Ovary (tissue), 3 donors: ENCODE measurements around the gene BABAM2.

ENCODE experiments used
- EP300 ChIP-seq: sonication (generic); formaldehyde crosslinking; IDR thresholded peaks from one replicate; pipeline ENCODE4 v1.6.1; 2017; ENCODE audit warnings: antibody characterized with exemption
- POLR2A ChIP-seq: fragments of 450-650 bp; IDR thresholded peaks from one replicate; pipeline ENCODE4 v1.6.1; 2017; ENCODE audit warnings: antibody characterized with exemption, mild to moderate bottlenecking, moderate library complexity
- TF ChIP-seq, protein P1 (sequence below), 3 donors: fragments of 450-650 bp in 2 of 3; fragments of 200-600 bp in 1 of 3; IDR thresholded peaks; one replicate each; pipeline versions ENCODE4 v1.5.1 to v1.8.0; 2016 to 2022; ENCODE audit warnings: antibody characterized with exemption in 3 of 3, mild to moderate bottlenecking in 1 of 3
- donor health status: DM: no; HTN: no; CAD: no.

DNA sequence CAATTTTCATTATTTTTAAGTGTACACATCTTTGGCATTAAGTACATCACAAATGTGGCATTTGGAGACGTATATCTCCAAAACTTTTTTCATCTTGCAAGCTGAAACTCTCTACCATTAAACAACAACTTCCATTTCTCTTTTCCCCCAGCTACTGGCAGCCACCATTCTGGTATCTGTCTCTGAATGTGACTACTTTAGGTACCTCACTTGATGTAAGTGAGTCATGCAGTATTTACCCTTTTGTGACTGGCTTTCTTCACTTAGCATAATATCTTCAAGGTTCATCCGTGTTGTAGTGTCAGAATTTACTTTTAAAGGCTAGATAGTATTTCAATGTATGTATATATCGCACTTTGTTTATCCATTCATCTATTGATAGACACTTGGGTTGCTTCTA lies 17.0 kb downstream of the BABAM2 start:
- TF ChIP-seq, protein P1, sequence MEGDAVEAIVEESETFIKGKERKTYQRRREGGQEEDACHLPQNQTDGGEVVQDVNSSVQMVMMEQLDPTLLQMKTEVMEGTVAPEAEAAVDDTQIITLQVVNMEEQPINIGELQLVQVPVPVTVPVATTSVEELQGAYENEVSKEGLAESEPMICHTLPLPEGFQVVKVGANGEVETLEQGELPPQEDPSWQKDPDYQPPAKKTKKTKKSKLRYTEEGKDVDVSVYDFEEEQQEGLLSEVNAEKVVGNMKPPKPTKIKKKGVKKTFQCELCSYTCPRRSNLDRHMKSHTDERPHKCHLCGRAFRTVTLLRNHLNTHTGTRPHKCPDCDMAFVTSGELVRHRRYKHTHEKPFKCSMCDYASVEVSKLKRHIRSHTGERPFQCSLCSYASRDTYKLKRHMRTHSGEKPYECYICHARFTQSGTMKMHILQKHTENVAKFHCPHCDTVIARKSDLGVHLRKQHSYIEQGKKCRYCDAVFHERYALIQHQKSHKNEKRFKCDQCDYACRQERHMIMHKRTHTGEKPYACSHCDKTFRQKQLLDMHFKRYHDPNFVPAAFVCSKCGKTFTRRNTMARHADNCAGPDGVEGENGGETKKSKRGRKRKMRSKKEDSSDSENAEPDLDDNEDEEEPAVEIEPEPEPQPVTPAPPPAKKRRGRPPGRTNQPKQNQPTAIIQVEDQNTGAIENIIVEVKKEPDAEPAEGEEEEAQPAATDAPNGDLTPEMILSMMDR (IDR thresholded peaks at IDR 0.05) = no peak
- TF ChIP-seq POLR2A (no peak), EP300 (no peak)
